DMS53 treated with DMSO at 0.1 percent for 48 hours (cell line): ENCODE results near the gene DPYSL4.
"Not testable (repeated sequence)": the region's sequence is repeated elsewhere in the genome, so short reads cannot be mapped to it uniquely, and the experiment has no call there.

Source experiments
- DNase-seq: peaks from one replicate; lab custom pipeline; 2025; ENCODE audit not compliant: unreplicated experiment; lab: John Stamatoyannopoulos, UW

DPYSL4 gene

GRCh38 chr10:132149271-132149670 is 37.5 kb upstream of the DPYSL4 start:
- no peak for DNase-seq

- DNase-seq = no peak
Observed at GRCh38 chr10:132149917-132150316, 36.8 kb upstream of the DPYSL4 start.

GRCh38 chr10:132150777-132151176 is 36.0 kb upstream of the DPYSL4 start:
- no peak for DNase-seq

GRCh38 chr10:132151286-132151950 is 35.3 kb upstream of the DPYSL4 start:
- DNase-seq = no peak

GRCh38 chr10:132151951-132152505 is 34.7 kb upstream of the DPYSL4 start:
- no peak for DNase-seq

- DNase-seq = no peak
Observed at GRCh38 chr10:132152896-132153580, 33.7 kb upstream of the DPYSL4 start.

- DNase-seq = no peak
Observed at GRCh38 chr10:132153616-132154217, 33.0 kb upstream of the DPYSL4 start.

- no peak for DNase-seq
Observed at GRCh38 chr10:132154440-132154839, 32.3 kb upstream of the DPYSL4 start.

- no peak for DNase-seq
Observed at GRCh38 chr10:132154931-132155330, 31.8 kb upstream of the DPYSL4 start.

- no peak for DNase-seq
Observed at GRCh38 chr10:132155723-132156381, 30.9 kb upstream of the DPYSL4 start.

GRCh38 chr10:132156382-132156781 is 30.4 kb upstream of the DPYSL4 start:
- DNase-seq = no peak

- DNase-seq = no peak
Observed at GRCh38 chr10:132157101-132157500, 29.6 kb upstream of the DPYSL4 start.

- DNase-seq = no peak
Observed at GRCh38 chr10:132158122-132158741, 28.5 kb upstream of the DPYSL4 start.

- no peak for DNase-seq
Observed at GRCh38 chr10:132158823-132159222, 27.9 kb upstream of the DPYSL4 start.

GRCh38 chr10:132159302-132160230 is 27.2 kb upstream of the DPYSL4 start:
- DNase-seq = not testable (repeated sequence)

GRCh38 chr10:132160231-132160630 is 26.5 kb upstream of the DPYSL4 start:
- not testable (repeated sequence) for DNase-seq

GRCh38 chr10:132160834-132161622 is 25.7 kb upstream of the DPYSL4 start:
- DNase-seq = not testable (repeated sequence)

- DNase-seq = peak; percentile 11
Observed at GRCh38 chr10:132162021-132162531, 24.7 kb upstream of the DPYSL4 start.
